ENCODE measurements around the gene FKBP11. TPM values are rescaled to one million over a fixed set of nuclear protein-coding genes. Genes with fewer than 3 reads are reported as not detected.
"Not testable (repeated sequence)": the region's sequence is repeated elsewhere in the genome, so short reads cannot be mapped to it uniquely, and the experiment has no call there.

Gene FKBP11
- total RNA-seq, 4 donors from 2014 or later, result 4.9 to 8.1 (median 7.8) TPM

- Histone ChIP-seq H3K9me3 (no peaks in the 10 kb centered on the region), H3K27ac (replicated peaks in 1 of 4) (peak overlapping the region; percentile 7 to 46 (median 36)), H3K4me3 (peak overlapping the region; percentile 1 to 30 (median 21)), H3K27me3 (peaks cover 0 to 44% (median 1%) of the 10 kb centered on the region in 4 donors), H3K36me3 (no peaks in the 10 kb centered on the region), H3K4me1 (peaks cover 8 to 20% (median 14%) of the 10 kb centered on the region in 4 donors)
- TF ChIP-seq POLR2AphosphoS5 (IDR thresholded peaks at IDR 0.05), result peak; percentile 25 to 46
- TF ChIP-seq EP300 (IDR thresholded peaks at IDR 0.05), result peak; percentile 19
- TF ChIP-seq POLR2A (IDR thresholded peaks at IDR 0.05; ENCODE audit: low read depth), result no peak
- WGBS, result 12% methylated on average over 10 of the region's 10 CpGs
- DNase-seq (ENCODE audit: extremely low spot score), result no peak
- intact Hi-C loops (cut with DNase I), result no loop called here
These were observed 43.0 kb downstream of the FKBP11 start for GRCh38 chr12:48882315-48882687.

- Histone ChIP-seq H3K9me3 (no peaks in the 10 kb centered on the region), H3K4me3 (peak overlapping the region in 3 of 4 donors; percentile 1 to 30 (median 25)), H3K36me3 (no peaks in the 10 kb centered on the region), H3K27ac (replicated peaks in 1 of 4) (peak overlapping the region in 3 of 4 donors; percentile 7 to 46 (median 45)), H3K27me3 (peaks cover 0 to 44% (median 1%) of the 10 kb centered on the region in 4 donors), H3K4me1 (peaks cover 8 to 20% (median 14%) of the 10 kb centered on the region in 4 donors)
- WGBS, result 42% methylated on average over 9 of the region's 9 CpGs
- no peak for DNase-seq (ENCODE audit: extremely low spot score)
- intact Hi-C loops (cut with DNase I), result no loop called here
- TF ChIP-seq POLR2A (IDR thresholded peaks at IDR 0.05; ENCODE audit: low read depth) (no peak), EP300 (IDR thresholded peaks at IDR 0.05) (no peak), POLR2AphosphoS5 (IDR thresholded peaks at IDR 0.05) (no peak)
- TF ChIP-seq, protein P1, sequence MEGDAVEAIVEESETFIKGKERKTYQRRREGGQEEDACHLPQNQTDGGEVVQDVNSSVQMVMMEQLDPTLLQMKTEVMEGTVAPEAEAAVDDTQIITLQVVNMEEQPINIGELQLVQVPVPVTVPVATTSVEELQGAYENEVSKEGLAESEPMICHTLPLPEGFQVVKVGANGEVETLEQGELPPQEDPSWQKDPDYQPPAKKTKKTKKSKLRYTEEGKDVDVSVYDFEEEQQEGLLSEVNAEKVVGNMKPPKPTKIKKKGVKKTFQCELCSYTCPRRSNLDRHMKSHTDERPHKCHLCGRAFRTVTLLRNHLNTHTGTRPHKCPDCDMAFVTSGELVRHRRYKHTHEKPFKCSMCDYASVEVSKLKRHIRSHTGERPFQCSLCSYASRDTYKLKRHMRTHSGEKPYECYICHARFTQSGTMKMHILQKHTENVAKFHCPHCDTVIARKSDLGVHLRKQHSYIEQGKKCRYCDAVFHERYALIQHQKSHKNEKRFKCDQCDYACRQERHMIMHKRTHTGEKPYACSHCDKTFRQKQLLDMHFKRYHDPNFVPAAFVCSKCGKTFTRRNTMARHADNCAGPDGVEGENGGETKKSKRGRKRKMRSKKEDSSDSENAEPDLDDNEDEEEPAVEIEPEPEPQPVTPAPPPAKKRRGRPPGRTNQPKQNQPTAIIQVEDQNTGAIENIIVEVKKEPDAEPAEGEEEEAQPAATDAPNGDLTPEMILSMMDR (IDR thresholded peaks at IDR 0.05), result no peak
These were observed 43.5 kb downstream of the FKBP11 start for GRCh38 chr12:48881686-48882314.

- 82% methylated on average over 9 of the region's 9 CpGs for WGBS
- Histone ChIP-seq H3K27ac (replicated peaks in 1 of 4) (no peak overlapping the region), H3K27me3 (peaks cover 0 to 44% (median 1%) of the 10 kb centered on the region in 4 donors), H3K4me1 (peaks cover 8 to 20% (median 14%) of the 10 kb centered on the region in 4 donors), H3K9me3 (no peaks in the 10 kb centered on the region), H3K36me3 (no peaks in the 10 kb centered on the region), H3K4me3 (no peak overlapping the region)
- no peak for DNase-seq (ENCODE audit: extremely low spot score)
- TF ChIP-seq, protein P1 (IDR thresholded peaks at IDR 0.05), result no peak
- TF ChIP-seq EP300 (IDR thresholded peaks at IDR 0.05) (no peak), POLR2A (IDR thresholded peaks at IDR 0.05; ENCODE audit: low read depth) (no peak), POLR2AphosphoS5 (IDR thresholded peaks at IDR 0.05) (no peak)
- intact Hi-C loops (cut with DNase I), result no loop called here
These were observed 44.6 kb downstream of the FKBP11 start for GRCh38 chr12:48880647-48881046.

- peaks cover 0 to 42% (median 1%) of the 10 kb centered on the region in 4 donors for H3K27me3 ChIP-seq
- H3K27ac ChIP-seq (replicated peaks in 1 of 4), result no peak overlapping the region
- 75% methylated on average over 2 of the region's 2 CpGs for WGBS
- no peak overlapping the region for H3K4me3 ChIP-seq
- no peak for DNase-seq (ENCODE audit: extremely low spot score)
- intact Hi-C loops (cut with DNase I), result no loop called here
- TF ChIP-seq, protein P1 (IDR thresholded peaks at IDR 0.05), result no peak
- TF ChIP-seq POLR2AphosphoS5 (IDR thresholded peaks at IDR 0.05), result no peak
- no peak for TF ChIP-seq POLR2A (IDR thresholded peaks at IDR 0.05; ENCODE audit: low read depth)
- TF ChIP-seq EP300 (IDR thresholded peaks at IDR 0.05), result no peak
- H3K36me3 ChIP-seq, result no peaks in the 10 kb centered on the region
- peaks cover 8 to 20% (median 14%) of the 10 kb centered on the region in 4 donors for H3K4me1 ChIP-seq
- H3K9me3 ChIP-seq, result no peaks in the 10 kb centered on the region
These were observed 46.7 kb downstream of the FKBP11 start for GRCh38 chr12:48878548-48878947.

DNA sequence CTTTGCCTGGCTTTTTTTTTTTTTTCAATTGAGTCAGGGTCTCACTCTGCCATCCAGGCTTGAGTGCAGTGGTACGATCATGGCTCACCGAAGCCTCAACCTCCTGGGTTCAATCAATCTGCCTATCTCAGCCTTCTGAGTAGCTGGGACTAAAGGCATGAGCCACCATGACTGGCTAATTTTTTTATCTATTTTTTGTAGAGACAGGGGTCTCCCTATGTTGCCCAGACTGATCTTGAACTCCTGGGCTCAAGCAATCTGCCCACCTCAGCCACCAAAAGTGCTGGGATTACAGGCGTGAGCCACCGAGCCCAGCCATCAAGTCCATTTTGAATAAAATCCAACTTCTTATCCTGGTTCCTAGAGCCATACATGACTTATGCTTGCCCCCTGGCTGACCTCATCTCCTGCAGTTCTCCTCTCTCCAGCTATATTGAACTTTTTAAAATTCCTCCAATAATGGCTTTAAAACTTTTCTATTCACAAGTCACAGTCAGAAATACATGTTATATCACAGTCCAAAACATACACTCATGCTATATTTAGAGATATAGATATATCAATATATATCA lies 49.3 kb downstream of the FKBP11 start:
- H3K4me3 ChIP-seq, result no peak overlapping the region
- H3K9me3 ChIP-seq, result no peaks in the 10 kb centered on the region
- no peak for TF ChIP-seq EP300 (IDR thresholded peaks at IDR 0.05)
- TF ChIP-seq POLR2A (IDR thresholded peaks at IDR 0.05; ENCODE audit: low read depth), result no peak
- TF ChIP-seq POLR2AphosphoS5 (IDR thresholded peaks at IDR 0.05), result no peak
- TF ChIP-seq, protein P1 (IDR thresholded peaks at IDR 0.05), result no peak
- DNase-seq (ENCODE audit: extremely low spot score), result no peak
- no peak overlapping the region for H3K27ac ChIP-seq (replicated peaks in 1 of 4)
- WGBS, result 71% methylated on average over 4 of the region's 4 CpGs
- no peaks in the 10 kb centered on the region for H3K4me1 ChIP-seq
- intact Hi-C loops (cut with DNase I), result no loop called here
- peaks cover 0 to 29% (median under 1%) of the 10 kb centered on the region in 4 donors for H3K27me3 ChIP-seq
- H3K36me3 ChIP-seq, result no peaks in the 10 kb centered on the region

DNA sequence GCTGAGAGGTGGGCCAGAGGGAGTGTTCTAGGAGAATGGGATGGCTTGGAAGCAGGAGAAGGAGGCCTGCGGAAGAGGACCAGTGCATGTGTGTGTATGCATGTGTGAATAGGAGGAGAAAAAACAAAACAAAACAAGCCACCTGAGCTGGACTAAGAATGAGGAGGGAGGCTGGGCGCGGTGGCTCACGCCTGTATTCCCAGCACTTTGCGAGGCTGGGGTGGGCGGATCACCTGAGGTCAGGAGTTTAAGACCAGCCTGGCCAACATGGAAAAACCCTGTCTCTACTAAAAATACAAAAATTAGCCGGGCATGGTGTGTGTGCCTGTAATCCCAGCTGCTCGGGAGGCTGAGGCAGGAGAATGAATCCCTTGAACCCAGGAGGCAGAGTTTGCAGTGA lies 51.8 kb downstream of the FKBP11 start:
- H3K9me3 ChIP-seq; DNase-seq (ENCODE audit: extremely low spot score); H3K4me3 ChIP-seq; H3K36me3 ChIP-seq; H3K27ac ChIP-seq (replicated peaks in 1 of 4); intact Hi-C loops (cut with DNase I); H3K4me1 ChIP-seq; H3K27me3 ChIP-seq: not testable (repeated sequence)
- WGBS, result 87% methylated on average over 8 of the region's 8 CpGs
